Activated T-helper 2 cell treated with anti-CD3 and anti-CD28 coated beads, Interferon-gamma antibody, Interleukin-2, Interleukin-4, amounts not matched to agents 10 μg/mL and 5 μg/mL and 100 μg/mL, durations not matched to agents 14 hours and 24 hours and 36 hours (primary cell): ENCODE results near the gene SFMBT2. TPM values are rescaled to one million over a fixed set of nuclear protein-coding genes. Genes with fewer than 3 reads are reported as not detected.
"Not testable (repeated sequence)": the region's sequence is repeated elsewhere in the genome, so short reads cannot be mapped to it uniquely, and the experiment has no call there.

Experiments
- DNase-seq: peaks from one replicate; pipeline ENCODE4 v3.0.0; 2021; ENCODE audit warnings: low spot score
- H3K27ac Mint-ChIP-seq: one replicate; pipeline ENCODE4 v1.8.0; 2021; ENCODE audit warnings: mixed read lengths
- H3K27me3 Mint-ChIP-seq: one replicate; pipeline ENCODE4 v1.8.0; 2021; ENCODE audit warnings: low read depth, mixed read lengths
- H3K36me3 Mint-ChIP-seq: one replicate; pipeline ENCODE4 v1.8.0; 2021; ENCODE audit warnings: low read depth, mixed read lengths
- H3K4me1 Mint-ChIP-seq: one replicate; pipeline ENCODE4 v1.8.0; 2021; ENCODE audit warnings: low read depth, mixed read lengths
- H3K4me3 Mint-ChIP-seq: one replicate; pipeline ENCODE4 v1.8.0; 2021; ENCODE audit warnings: low read depth, mild to moderate bottlenecking, moderate library complexity, mixed read lengths
- H3K9me3 Mint-ChIP-seq: one replicate; pipeline ENCODE4 v1.8.0; 2021; ENCODE audit warnings: mixed read lengths
- intact Hi-C: fragments of 100-400 bp; cut with micrococcal nuclease; formaldehyde crosslinking; loops from one replicate; pipeline ENCODE4 v1.15.1; 2023
- total RNA-seq: library from RNA; stranded (reverse); gene quantifications from 2 replicates; pipeline ENCODE4 v1.2.3, GENCODE V29; 2022

Gene SFMBT2
- total RNA-seq, 1 donor from 2014 or later: 27.6 TPM

DNA sequence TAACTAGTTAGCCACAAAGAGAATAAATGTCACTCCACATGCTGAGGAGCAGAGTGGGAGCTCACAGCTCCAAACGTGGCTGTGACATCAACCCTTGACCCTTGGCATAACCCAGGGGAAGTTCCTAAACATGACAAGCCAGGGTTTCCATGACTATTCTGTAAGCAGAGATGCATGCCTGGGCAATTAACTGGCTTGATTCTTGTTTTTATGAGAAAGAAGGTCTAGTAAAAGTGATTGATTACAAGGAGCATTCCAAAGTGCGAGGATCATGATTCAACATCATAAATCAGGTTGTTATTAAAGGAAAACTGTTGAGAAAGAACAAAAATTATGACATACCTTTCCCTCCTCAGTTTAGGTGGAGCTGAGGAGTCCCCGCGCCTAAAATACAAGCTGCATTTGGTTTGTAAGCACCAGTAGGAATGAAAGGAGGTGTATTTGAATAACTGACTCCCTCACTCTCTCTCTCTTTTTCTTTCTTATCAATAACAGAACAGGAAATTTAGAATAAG, 108.4 kb downstream of the SFMBT2 start:
- Mint-ChIP-seq H3K27me3 (no peaks in the 10 kb centered on the region), H3K27ac (no peak overlapping the region), H3K4me3 (no peak overlapping the region), H3K9me3 (peaks cover 9% of the 10 kb centered on the region), H3K4me1 (peaks cover 16% of the 10 kb centered on the region), H3K36me3 (peaks cover 17% of the 10 kb centered on the region)
- DNase-seq: no peak
- intact Hi-C loops: no loop called here

DNA sequence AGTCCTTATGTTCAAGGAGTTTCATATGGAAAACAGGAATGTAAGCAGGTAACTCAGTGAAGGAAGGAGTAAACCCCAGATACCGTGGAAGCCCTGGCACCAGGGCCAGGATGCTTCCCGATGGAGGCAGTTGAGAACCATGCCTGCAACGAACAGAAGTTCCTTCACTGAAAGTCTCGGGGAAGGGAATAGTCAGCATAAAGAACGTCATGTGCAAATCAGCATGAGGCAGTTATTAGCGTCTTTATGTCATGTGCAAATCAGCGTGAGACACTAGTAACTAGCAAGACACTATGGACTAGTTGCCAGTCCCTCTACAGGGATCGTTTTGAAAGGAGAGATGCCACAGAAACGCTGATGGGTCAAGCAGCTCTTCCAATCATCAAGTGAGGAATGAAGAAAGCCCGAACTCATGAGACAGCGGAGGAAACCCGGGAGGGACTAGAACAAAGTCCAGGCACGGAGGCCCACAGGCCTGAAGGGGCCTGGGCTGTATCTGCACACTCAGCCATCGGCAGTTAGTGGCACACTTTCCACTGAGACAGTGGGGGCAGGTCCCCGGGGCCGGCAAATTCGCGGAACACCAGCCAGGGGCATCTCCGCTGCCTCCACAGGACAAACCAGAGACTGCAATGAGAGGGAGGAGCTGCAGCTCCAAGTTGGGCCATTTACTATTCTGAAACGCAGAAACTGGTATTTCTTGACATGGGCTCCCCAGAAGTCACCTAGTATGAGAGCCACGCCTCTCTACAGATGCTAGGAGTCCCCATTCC, 109.6 kb downstream of the SFMBT2 start:
- Mint-ChIP-seq H3K9me3 (no peaks in the 10 kb centered on the region), H3K27ac (no peak overlapping the region), H3K36me3 (peaks cover 17% of the 10 kb centered on the region), H3K27me3 (no peaks in the 10 kb centered on the region), H3K4me3 (no peak overlapping the region), H3K4me1 (peaks cover 20% of the 10 kb centered on the region)
- intact Hi-C loops: no loop called here
- no peak for DNase-seq

DNA sequence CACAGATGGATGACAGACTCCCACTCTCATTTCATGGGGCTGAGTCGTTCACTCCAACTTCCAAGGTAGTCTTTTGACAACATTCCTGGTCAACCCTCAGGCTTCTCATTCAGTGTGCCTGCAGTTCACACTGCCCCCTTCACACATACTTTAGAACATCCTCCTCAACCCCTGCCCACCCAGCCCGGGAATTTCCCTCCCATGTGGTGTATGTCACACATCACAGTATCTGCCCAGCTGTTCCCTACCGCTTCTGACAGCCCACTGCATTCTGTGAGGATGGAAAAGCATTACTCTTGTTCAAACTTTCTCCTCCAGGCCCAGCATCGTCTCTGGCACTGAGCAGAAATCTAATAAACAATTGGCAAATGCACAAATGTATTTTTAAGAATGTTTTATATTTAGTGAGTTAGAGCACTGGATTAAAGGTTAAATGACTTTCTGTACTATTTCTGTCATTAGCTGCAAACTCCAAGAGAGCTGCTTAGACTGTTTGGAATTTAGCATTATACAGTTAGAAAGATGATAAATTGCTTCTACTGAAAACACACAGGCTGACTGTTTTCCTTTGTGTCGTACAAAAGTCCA, 110.4 kb downstream of the SFMBT2 start:
- Mint-ChIP-seq H3K4me3 (no peak overlapping the region), H3K36me3 (peaks cover 17% of the 10 kb centered on the region), H3K27me3 (no peaks in the 10 kb centered on the region), H3K9me3 (no peaks in the 10 kb centered on the region), H3K27ac (no peak overlapping the region), H3K4me1 (peaks cover 20% of the 10 kb centered on the region)
- intact Hi-C loops: no loop called here
- no peak for DNase-seq

DNA sequence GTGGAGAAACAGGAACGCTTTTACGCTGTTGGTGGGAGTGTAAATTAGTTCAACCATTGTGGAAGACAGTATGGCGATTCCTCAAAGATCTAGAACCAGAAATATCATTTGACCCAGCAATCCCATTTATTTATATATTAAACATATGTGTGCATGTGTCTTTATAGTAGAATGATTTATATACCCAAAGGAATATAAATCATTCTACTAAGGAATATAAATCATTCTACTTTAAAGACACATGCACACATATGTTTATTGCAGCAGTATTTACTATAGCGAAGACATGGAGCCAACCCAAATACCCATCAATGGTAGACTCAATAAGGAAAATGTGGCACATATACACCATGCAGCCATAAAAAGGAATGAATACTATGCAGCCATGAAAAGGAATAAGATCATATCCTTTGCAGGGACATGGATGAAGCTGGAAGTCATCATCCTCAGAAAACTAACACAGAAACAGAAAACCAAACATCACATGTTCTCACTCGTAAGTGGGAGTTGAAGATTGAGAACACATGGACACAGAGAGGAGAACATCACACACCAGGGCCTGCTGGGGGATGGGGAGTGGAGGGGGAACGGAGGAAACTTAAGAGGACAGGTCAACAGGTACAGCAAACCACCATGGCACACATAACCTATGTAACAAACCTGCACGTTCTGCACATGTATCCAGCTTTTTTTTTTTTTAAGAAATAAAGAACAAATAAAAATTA, 111.1 kb downstream of the SFMBT2 start:
- H3K27ac Mint-ChIP-seq, H3K4me3 Mint-ChIP-seq, DNase-seq, intact Hi-C loops, H3K9me3 Mint-ChIP-seq, H3K27me3 Mint-ChIP-seq: not testable (repeated sequence)
- Mint-ChIP-seq H3K36me3 (peaks cover 17% of the 10 kb centered on the region), H3K4me1 (peaks cover 20% of the 10 kb centered on the region)

DNA sequence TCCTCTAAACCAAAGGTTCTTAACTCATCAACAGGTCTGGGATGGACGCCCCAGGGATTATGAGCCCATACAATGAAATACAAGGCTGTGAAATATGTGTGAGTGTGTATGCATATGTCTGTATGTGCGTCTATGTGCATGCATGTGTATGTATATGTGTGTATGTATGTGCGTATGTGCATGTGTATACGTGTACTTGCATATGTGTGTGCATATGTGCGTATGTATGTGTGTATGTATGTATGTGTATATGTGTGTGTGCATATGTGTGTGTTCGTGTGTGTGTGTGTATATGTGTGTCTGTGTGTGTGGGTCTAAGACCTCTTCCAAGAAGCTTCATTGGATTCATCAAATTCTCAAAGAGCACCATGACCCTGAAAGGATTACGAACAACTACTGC, 112.3 kb downstream of the SFMBT2 start:
- no peak for DNase-seq
- Mint-ChIP-seq H3K4me1 (peaks cover 18% of the 10 kb centered on the region), H3K27me3 (no peaks in the 10 kb centered on the region), H3K4me3 (no peak overlapping the region), H3K36me3 (peaks cover 17% of the 10 kb centered on the region), H3K27ac (no peak overlapping the region), H3K9me3 (no peaks in the 10 kb centered on the region)
- intact Hi-C loops: no loop called here

DNA sequence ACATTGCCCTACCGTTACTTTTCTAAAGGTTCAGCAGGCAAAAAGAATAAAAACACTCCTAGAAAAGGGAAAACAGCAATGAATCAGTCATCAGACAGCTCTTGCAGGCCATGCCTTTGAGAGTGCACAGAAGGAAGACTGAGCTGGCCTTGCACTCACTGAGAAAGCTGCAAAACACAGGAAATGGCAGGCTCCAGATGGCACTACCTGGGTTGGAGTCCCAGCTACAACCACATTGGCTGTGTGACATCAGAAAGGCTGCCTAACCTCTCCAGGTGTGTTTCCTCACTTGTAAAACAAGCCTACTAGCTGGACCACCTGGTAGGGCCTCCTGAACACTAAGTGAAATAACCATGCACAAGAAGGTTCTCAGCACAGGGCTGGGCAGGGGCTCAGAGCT, 113.7 kb downstream of the SFMBT2 start:
- H3K36me3 Mint-ChIP-seq: peaks cover 16% of the 10 kb centered on the region
- no peaks in the 10 kb centered on the region for H3K9me3 Mint-ChIP-seq
- peaks cover 7% of the 10 kb centered on the region for H3K4me1 Mint-ChIP-seq
- H3K4me3 Mint-ChIP-seq: no peak overlapping the region
- intact Hi-C loops: no loop called here
- DNase-seq: no peak
- no peak overlapping the region for H3K27ac Mint-ChIP-seq
- no peaks in the 10 kb centered on the region for H3K27me3 Mint-ChIP-seq

DNA sequence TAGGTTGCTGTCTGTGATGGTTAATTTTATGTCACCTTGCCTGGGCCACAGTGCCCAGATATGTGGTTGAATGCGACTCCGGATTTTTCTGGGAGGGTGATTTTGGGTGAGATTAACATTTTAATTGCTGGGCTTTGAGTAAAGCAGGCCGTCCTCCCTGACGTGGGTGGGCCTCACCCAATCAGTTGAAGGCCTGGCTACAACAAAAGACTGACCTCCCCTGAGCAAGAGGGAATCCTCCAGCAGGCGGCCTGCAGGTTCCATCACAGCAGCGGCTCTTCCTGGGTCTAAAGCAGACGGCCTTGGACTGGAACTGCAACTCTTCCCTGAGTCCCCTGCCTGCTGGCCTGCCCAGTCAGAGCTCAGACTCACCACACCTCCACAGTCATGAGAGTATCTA, 114.2 kb downstream of the SFMBT2 start:
- no peaks in the 10 kb centered on the region for H3K9me3 Mint-ChIP-seq
- H3K27me3 Mint-ChIP-seq: no peaks in the 10 kb centered on the region
- H3K4me3 Mint-ChIP-seq: no peak overlapping the region
- H3K27ac Mint-ChIP-seq: no peak overlapping the region
- H3K36me3 Mint-ChIP-seq: peaks cover 14% of the 10 kb centered on the region
- intact Hi-C loops: no loop called here
- DNase-seq: no peak
- H3K4me1 Mint-ChIP-seq: peaks cover 6% of the 10 kb centered on the region

DNA sequence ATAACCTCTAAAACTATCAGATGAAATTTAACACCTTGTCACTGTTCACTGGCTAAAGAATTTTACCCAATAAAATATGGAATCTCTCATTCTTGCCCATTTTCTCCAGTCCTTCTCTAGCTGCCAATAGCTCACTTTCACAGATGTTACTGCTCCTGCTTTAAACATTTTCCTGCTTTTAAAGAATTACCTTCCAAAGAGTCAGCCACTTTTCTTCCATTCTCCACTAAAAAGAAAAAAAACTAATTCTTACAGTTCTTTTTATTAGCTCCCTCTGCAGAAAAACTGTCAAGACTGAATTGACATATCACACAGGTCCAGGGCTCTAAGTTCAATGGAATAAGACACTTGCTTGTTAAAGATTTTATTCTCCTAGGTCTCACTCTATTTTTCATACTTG, 114.8 kb downstream of the SFMBT2 start:
- Mint-ChIP-seq H3K27me3 (no peaks in the 10 kb centered on the region), H3K4me3 (no peak overlapping the region), H3K36me3 (peaks cover 14% of the 10 kb centered on the region), H3K4me1 (peaks cover 10% of the 10 kb centered on the region), H3K9me3 (no peaks in the 10 kb centered on the region), H3K27ac (no peak overlapping the region)
- intact Hi-C loops: no loop called here
- no peak for DNase-seq

DNA sequence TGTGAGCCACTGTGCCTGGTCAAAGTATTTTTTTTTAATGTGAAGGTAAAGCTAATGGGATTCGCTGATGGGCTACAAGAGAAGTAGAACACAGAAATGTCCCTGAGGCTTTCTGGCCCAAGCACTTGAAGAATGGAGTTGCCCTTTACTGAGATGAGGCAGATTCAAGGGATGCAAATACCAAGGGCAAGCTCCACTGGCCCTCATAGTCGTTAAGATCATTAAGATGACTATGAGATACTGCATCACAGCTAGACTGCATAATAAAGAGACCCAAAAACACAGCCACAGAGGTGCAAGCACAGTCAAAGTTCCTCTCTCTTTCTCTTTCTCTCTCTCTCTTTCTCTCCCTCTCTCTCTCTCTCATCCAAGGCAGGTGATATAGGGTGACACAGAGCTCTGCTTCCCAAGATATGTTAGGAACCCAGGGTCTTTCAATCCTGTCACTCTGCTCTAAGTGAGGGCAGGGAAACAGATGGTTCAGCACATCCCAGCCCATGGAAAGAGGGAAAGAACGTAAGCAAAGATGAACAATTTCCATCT, 117.4 kb downstream of the SFMBT2 start:
- no peaks in the 10 kb centered on the region for H3K27me3 Mint-ChIP-seq
- intact Hi-C loops: no loop called here
- no peak overlapping the region for H3K4me3 Mint-ChIP-seq
- peaks cover 12% of the 10 kb centered on the region for H3K4me1 Mint-ChIP-seq
- peaks cover 8% of the 10 kb centered on the region for H3K36me3 Mint-ChIP-seq
- no peak overlapping the region for H3K27ac Mint-ChIP-seq
- DNase-seq: no peak
- H3K9me3 Mint-ChIP-seq: no peaks in the 10 kb centered on the region

DNA sequence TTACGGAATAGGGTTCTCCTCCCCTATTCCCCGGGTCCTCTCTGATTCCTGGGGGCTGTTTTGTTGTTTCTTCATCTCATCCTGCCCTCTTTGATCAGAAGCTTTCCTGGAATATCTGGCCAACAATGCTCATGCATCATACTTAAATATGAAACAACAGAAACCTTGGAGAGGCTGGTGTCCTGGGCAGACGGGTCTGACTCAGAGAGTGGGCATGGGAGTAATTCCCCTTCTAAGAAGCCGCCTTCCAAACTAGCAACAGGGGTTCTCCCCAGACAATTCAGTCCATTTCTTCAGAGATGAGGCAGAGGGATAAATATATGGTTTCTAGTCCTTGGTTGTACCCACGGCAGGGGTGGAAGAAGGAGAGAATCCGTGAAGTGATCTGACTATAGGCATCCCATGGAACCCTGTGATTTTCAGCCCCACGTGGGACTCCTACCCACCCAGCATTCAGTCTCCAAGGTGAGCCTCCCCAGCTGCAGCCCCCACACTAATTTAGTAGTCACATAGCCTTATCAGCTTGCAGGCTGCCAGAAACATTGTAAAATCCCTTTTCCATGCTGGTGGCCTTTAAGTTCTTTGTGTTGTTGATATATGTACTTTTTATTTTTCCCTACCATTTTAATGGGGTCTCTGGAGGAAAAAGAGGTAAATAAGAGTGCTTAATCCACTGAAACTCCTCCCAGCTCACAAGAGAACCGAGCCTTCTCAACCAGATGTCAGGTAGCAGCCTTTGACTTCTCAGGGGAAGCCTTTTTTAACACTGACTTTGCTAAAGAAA, 119.2 kb downstream of the SFMBT2 start:
- Mint-ChIP-seq H3K4me1 (peaks cover 7% of the 10 kb centered on the region), H3K27me3 (no peaks in the 10 kb centered on the region), H3K27ac (no peak overlapping the region), H3K9me3 (no peaks in the 10 kb centered on the region), H3K36me3 (peaks cover 4% of the 10 kb centered on the region), H3K4me3 (no peak overlapping the region)
- intact Hi-C loops: no loop called here
- no peak for DNase-seq

DNA sequence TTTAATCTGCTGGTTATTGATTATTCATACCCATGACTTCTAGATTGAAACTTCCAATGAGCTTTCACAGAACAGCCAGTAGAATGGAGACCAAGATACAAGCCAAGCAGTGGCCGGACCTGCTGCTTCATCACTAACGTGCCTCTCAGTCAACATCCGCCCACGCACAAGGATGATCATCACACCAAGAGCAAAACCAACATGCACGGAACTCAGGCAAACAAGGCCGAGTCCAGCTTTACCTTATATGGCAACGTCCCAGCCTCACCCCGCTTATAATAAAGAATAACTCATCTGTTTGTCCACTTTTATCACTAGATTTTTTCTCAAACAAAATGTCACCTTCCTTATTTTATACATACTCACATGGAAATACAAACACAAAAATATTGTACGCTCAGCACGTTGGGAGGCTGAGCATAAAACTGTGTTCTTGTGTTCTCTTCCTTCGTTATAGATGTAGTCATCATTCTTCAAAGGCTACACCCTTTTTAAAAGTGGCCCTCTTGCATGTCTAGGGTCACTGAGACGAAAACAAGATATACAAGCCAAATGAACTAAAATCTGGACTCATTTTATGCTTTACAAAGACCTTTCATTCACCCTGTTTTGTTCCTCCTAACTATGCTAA, 122.7 kb downstream of the SFMBT2 start:
- no peak for DNase-seq
- Mint-ChIP-seq H3K27ac (no peak overlapping the region), H3K4me3 (no peak overlapping the region), H3K27me3 (no peaks in the 10 kb centered on the region), H3K36me3 (peaks cover 10% of the 10 kb centered on the region), H3K4me1 (peaks cover 10% of the 10 kb centered on the region), H3K9me3 (no peaks in the 10 kb centered on the region)
- intact Hi-C loops: no loop called here

DNA sequence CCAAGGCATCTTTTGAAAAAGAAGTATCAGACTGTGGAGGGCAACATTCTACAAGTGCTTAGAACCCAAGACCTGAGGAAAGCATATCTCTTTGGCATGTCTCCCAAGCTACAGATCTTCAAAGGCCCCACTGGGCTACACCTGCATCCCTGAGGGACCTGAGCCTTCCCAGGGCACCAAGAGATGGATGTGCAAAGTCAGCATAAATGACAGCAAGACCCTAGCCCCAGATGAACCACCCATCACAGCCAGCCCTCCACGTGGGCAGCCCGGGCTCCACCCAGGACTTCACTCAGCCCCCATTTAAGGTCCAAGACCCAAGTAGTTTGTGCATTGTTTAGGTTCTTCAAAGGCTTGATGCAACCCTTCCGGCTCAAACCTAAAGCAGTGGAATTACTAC, 123.5 kb downstream of the SFMBT2 start:
- no peaks in the 10 kb centered on the region for H3K9me3 Mint-ChIP-seq
- peaks cover 10% of the 10 kb centered on the region for H3K4me1 Mint-ChIP-seq
- DNase-seq: no peak
- no peak overlapping the region for H3K4me3 Mint-ChIP-seq
- H3K36me3 Mint-ChIP-seq: peaks cover 12% of the 10 kb centered on the region
- H3K27ac Mint-ChIP-seq: no peak overlapping the region
- intact Hi-C loops: no loop called here
- no peaks in the 10 kb centered on the region for H3K27me3 Mint-ChIP-seq
